GM12878 (cell line): Measurements from ENCODE around the gene CTNNAL1.

Source experiments
- CTCF ChIP-seq, 3 experiments: IDR thresholded peaks in 2 of 3; conservative IDR thresholded peaks in 1 of 3; 2 replicates each; pipeline ENCODE4 v1.5.1; 2011; ENCODE audit warnings: low read depth in 3 of 3, low read length in 3 of 3, mild to moderate bottlenecking in 3 of 3, control low read depth in 2 of 3, moderate library complexity in 2 of 3, inconsistent platforms in 1 of 3, mixed read lengths in 1 of 3; ENCODE audit not compliant: control insufficient read depth in 2 of 3, insufficient read depth in 1 of 3; ENCODE audit errors: extremely low read depth in 1 of 3
- MXI1 ChIP-seq: fragments of 150-350 bp; IDR thresholded peaks from 2 replicates; pipeline ENCODE4 v1.6.1; 2011; ENCODE audit warnings: low read depth, mild to moderate bottlenecking, inconsistent platforms, low read length, improper control_type of control experiment
- RFX5 ChIP-seq: IDR thresholded peaks from 2 replicates; pipeline ENCODE4 v1.6.1; 2011; ENCODE audit warnings: low read depth, low read length, improper control_type of control experiment

GRCh38 chr9:109033941-109034700 is 20.8 kb upstream of the CTNNAL1 start:
- TF ChIP-seq MXI1 (no peak), RFX5 (no peak), CTCF (IDR thresholded peaks at IDR 0.05 in 2 of 3, conservative IDR thresholded peaks at IDR 0.05 in 1 of 3; ENCODE audit: control insufficient read depth in 2 of 3, extremely low read depth in 1 of 3, insufficient read depth in 1 of 3, low read depth in 3 of 3, low read length in 3 of 3) (no peak)
